GM12865 (cell line): ENCODE data around the gene EFS.

ENCODE experiments used
- DNase-seq: peaks from one replicate; pipeline ENCODE4 v3.0.0; 2010; ENCODE audit warnings: low read depth
- H3K4me3 ChIP-seq: 2 replicates; pipeline ENCODE4 v1.5.1; 2011; ENCODE audit warnings: mild to moderate bottlenecking, low read depth, low read length, control low read depth
- CTCF ChIP-seq: IDR thresholded peaks from 2 replicates; pipeline ENCODE4 v1.5.1; 2011; ENCODE audit warnings: low read length, control low read depth, low read depth, inconsistent platforms; ENCODE audit not compliant: insufficient read depth; ENCODE audit errors: missing control alignments

The EFS gene

DNA sequence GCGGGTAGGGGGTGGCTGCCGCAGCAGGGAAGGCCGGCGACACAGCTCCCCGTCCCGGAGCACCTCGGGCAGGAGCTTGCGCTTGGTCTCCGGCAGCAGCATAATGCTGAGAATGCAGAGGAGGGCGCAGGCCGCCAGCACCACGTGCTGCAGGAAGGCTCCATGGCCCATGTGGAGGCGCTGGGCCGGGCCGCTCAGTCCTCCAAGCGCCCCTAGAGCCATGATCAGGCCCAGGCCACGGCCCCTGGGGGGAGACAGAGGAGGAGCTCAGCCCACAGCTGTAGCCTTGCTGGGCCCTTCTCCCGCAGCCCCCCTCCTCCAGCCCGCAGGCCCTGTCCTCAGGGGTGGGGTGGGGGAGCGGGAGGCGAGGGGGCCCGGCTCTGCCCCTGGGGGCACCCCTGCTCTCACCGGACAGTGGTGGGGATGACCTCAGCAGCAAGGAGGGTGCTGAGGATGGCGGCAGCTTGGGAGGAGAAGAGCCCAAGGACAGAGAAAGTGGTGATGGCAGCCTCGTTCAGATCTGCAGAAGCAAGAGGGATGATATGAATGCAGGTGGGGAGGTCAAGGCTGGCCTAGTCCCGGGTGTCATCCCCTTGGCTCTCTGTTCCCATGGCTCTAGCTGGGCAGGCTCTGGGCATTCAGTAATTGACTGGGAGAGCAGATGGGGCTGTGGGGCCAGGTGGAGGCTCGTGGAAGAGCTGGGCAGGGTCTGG lies 18.1 kb downstream of the EFS start:
- DNase-seq = no peak
- TF ChIP-seq CTCF = no peak
- no peak overlapping the region for H3K4me3 ChIP-seq

DNA sequence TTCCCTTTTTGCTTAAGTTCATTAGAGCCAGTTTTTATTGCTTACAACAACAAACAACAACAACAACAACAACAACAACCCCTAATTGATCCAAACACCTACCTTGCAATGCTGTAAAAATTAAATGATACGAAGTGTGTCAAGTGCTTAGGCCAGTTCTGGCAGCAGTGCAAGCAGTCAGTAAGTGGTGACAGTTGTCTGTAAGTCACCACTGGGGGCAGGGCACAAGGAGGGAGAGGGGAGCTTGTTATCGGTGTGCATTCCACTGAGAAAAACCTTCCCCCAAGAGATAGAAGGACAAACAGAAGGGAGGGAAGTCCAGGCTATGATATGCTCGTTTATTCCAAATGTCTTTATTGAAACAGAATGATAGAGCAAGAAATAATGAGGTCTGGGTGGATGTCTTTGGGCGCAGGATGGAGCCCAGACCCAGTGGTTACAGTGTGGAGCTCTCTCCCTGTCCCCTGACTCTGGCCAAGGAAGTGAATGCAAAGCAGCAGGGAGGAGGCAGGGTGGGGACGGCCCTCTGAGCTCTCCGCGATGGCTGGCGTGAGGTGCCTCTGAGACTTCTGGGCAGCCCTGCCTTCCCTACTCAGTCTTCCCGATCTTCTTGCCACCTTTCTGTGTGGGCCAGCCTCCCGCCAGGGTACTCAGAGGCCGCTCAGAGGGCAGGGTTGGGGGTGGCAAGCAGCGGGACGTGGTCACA lies 18.8 kb downstream of the EFS start:
- no peak overlapping the region for H3K4me3 ChIP-seq
- peak; percentile 7 for TF ChIP-seq CTCF
- DNase-seq = no peak

DNA sequence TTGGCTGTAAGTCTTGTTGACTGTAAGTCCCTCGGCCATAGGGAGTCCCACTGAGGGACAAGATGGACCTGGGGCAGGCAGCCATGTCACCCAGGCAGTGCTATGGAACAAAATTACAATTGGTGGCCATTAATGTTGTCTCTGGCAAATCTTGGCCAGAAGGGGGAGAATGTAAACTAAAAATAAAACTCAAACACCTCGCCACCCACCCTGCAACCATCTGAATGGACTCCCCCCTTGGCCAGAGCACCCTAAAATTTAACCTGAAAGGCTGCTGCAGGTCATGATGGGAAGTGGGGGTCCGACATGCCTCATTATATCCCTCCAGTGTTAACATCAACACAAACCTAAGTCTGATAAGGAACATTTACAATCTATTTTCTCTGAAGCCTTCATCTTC lies 20.5 kb downstream of the EFS start:
- DNase-seq = no peak
- no peak overlapping the region for H3K4me3 ChIP-seq
- TF ChIP-seq CTCF = no peak

- no peak for TF ChIP-seq CTCF
- no peak for DNase-seq
- no peak overlapping the region for H3K4me3 ChIP-seq
These were observed 25.3 kb downstream of the EFS start for GRCh38 chr14:23339506-23340268.

- no peak for TF ChIP-seq CTCF
- H3K4me3 ChIP-seq = no peak overlapping the region
- DNase-seq = no peak
These were observed 29.3 kb downstream of the EFS start for GRCh38 chr14:23335623-23336022.

DNA sequence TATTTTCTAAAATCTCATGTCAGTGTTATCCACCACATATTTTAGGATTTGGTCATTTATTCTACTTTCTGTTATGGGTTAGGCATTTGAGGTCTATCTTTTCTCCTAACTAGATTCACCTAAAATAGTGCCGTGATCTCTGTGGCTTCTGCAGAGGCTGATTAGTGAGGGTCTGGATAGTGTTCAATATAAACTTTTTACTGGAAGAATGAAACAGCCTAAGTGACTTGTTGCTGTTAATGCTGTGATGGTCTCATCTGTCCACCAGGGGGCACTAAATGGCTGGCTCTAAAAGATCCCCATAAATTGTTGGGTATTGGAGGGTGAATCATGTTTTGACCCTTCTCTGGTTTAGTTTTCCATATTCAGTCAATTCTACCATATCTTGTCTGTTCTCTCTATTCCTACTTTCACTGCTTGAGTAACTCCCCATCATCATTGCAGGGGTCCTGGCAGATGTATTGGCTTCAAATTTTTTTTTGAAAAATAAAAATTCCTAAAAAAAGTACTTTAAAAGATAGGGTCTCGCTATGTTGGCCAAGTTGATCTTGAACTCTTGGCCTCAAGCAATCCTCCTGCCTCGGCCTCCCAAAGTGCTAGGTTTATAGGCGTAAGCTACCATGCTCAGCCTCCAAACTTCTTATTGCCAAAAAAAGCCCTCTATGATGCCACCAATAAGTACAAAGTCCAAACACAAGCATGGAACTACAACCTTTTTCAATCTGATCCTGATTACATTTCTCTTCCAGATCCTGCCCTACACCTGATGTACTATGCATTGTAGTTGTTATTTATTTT lies 36.8 kb downstream of the EFS start:
- no peak overlapping the region for H3K4me3 ChIP-seq
- peak; percentile 84 for TF ChIP-seq CTCF
- DNase-seq = peak; percentile 83
